Measurements from ENCODE around the gene IKZF1. TPM values are rescaled to one million over a fixed set of nuclear protein-coding genes. Genes with fewer than 3 reads are reported as not detected.

IKZF1 gene
- total RNA-seq, 6 experiments from 2014 or later: not detected

- H3K9me3 Mint-ChIP-seq: no peaks in the 10 kb centered on the region
These were observed 118.3 kb downstream of the IKZF1 start for GRCh38 chr7:50422858-50423257.

GRCh38 chr7:50423860-50424259, 119.3 kb downstream of the IKZF1 start:
- Mint-ChIP-seq H3K4me1 (ENCODE audit: low read depth) (no peaks in the 10 kb centered on the region), H3K27me3 (ENCODE audit: insufficient read depth) (peaks cover 3% of the 10 kb centered on the region)

More at GRCh38 chr7:50422858-50423257, 118.3 kb downstream of the IKZF1 start:
- Mint-ChIP-seq H3K36me3 (ENCODE audit: low read depth) (no peaks in the 10 kb centered on the region), H3K4me3 (no peak overlapping the region), H3K27me3 (ENCODE audit: insufficient read depth) (peaks cover 3% of the 10 kb centered on the region), H3K4me1 (ENCODE audit: low read depth) (no peaks in the 10 kb centered on the region), H3K27ac (no peak overlapping the region)
- TF ChIP-seq, protein P1, sequence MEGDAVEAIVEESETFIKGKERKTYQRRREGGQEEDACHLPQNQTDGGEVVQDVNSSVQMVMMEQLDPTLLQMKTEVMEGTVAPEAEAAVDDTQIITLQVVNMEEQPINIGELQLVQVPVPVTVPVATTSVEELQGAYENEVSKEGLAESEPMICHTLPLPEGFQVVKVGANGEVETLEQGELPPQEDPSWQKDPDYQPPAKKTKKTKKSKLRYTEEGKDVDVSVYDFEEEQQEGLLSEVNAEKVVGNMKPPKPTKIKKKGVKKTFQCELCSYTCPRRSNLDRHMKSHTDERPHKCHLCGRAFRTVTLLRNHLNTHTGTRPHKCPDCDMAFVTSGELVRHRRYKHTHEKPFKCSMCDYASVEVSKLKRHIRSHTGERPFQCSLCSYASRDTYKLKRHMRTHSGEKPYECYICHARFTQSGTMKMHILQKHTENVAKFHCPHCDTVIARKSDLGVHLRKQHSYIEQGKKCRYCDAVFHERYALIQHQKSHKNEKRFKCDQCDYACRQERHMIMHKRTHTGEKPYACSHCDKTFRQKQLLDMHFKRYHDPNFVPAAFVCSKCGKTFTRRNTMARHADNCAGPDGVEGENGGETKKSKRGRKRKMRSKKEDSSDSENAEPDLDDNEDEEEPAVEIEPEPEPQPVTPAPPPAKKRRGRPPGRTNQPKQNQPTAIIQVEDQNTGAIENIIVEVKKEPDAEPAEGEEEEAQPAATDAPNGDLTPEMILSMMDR (IDR thresholded peaks at IDR 0.05): no peak
- DNase-seq: no peak

DNA sequence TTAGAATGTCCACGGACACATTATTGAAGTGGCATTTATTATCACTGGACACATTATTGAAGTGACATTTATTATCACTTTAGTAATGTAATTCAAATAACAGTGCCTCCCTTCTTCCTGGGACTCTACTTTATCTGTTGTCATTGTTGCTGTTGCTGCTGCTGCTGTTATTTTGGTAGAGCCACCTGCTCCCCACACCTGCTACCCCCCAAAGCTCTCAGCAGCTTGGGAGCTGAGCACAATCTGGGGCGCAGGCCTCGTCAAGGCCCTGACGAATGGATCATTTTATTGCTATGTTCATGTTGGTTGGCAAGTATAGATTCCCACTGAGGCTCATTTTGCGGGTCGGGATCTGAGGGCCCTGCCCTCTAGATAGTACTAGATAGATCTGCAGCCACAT, 120.8 kb downstream of the IKZF1 start:
- Mint-ChIP-seq H3K27ac (no peak overlapping the region), H3K9me3 (no peaks in the 10 kb centered on the region), H3K36me3 (ENCODE audit: low read depth) (no peaks in the 10 kb centered on the region), H3K4me3 (no peak overlapping the region), H3K27me3 (ENCODE audit: insufficient read depth) (peaks cover 3% of the 10 kb centered on the region), H3K4me1 (ENCODE audit: low read depth) (no peaks in the 10 kb centered on the region)
- TF ChIP-seq, protein P1 (IDR thresholded peaks at IDR 0.05): no peak
- DNase-seq: no peak

More at GRCh38 chr7:50423860-50424259, 119.3 kb downstream of the IKZF1 start:
- H3K4me3 Mint-ChIP-seq: no peak overlapping the region
- no peaks in the 10 kb centered on the region for H3K9me3 Mint-ChIP-seq
- TF ChIP-seq, protein P1 (IDR thresholded peaks at IDR 0.05): no peak
- no peak overlapping the region for H3K27ac Mint-ChIP-seq
- H3K36me3 Mint-ChIP-seq (ENCODE audit: low read depth): no peaks in the 10 kb centered on the region
- DNase-seq: no peak

DNA sequence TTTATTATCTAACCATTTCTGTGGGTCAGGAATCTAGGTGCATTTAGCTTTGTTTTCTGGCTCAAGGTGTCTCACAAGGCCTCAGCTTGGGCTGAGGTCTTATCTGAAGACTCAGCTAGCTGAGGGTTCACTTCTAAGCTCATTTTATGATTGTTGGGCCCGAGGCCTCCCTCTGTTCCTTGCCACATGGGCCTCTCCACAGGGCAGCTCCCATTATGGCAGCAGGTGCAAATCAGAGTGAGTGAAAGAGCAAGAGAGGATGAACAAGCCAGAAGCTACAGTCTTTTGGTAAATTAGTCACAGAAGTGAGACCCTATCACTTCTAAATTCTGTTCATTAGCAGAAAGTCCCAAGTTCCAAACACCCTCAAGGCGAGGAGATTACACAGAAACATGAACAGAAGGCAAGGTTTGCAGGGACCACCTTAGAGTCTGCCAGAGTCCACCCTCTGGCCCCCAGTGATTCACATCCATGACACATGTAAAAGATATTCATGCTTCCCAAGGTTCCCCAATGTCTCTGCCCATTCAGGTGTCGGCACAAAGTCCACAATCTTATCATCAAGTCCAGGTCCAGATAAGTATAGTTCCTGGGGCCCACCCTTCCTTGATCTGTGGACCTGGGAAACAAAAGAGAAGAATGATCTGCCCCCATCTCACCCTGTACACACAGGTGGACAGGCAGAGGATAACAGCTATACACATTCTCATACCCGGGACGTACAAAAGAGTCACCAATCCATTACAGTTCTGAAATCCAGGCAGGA, 121.9 kb downstream of the IKZF1 start:
- Mint-ChIP-seq H3K4me3 (no peak overlapping the region), H3K27ac (no peak overlapping the region), H3K9me3 (no peaks in the 10 kb centered on the region), H3K4me1 (ENCODE audit: low read depth) (no peaks in the 10 kb centered on the region), H3K27me3 (ENCODE audit: insufficient read depth) (peaks cover 3% of the 10 kb centered on the region), H3K36me3 (ENCODE audit: low read depth) (no peaks in the 10 kb centered on the region)
- TF ChIP-seq, protein P1 (IDR thresholded peaks at IDR 0.05): no peak
- no peak for DNase-seq

DNA sequence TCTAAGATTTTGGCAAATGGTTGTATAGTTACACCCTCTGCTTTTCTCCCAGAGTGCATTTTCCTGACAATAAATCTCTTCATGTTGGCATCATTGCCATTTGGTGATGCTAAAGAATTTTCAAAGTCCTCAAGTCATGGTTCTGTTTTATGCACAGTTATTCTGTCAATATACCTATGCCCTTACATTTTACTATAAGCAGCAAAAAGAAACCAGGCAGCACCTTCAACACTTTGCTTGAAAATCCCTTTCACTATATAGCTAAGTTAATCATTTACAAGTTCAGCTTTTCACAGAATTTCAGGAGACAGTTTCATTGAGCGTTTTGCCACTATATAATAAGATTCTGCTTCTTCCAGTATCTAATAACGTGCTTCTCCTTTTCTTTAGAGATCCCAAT, 123.0 kb downstream of the IKZF1 start:
- no peak for DNase-seq
- no peak overlapping the region for H3K27ac Mint-ChIP-seq
- no peaks in the 10 kb centered on the region for H3K9me3 Mint-ChIP-seq
- TF ChIP-seq, protein P1 (IDR thresholded peaks at IDR 0.05): no peak
- peaks cover 3% of the 10 kb centered on the region for H3K27me3 Mint-ChIP-seq (ENCODE audit: insufficient read depth)
- no peak overlapping the region for H3K4me3 Mint-ChIP-seq
- H3K4me1 Mint-ChIP-seq (ENCODE audit: low read depth): no peaks in the 10 kb centered on the region
- H3K36me3 Mint-ChIP-seq (ENCODE audit: low read depth): no peaks in the 10 kb centered on the region

Measured in HFFc6 (cell line).